Measurements from ENCODE around the gene SDK2. TPM values are rescaled to one million over a fixed set of nuclear protein-coding genes. Genes with fewer than 3 reads are reported as not detected.

The SDK2 gene
- total RNA-seq, 1 experiment from 2014 or later, result not detected

GRCh38 chr17:73508057-73508930 is 136.0 kb downstream of the SDK2 start:
- Histone ChIP-seq H4K20me1 (ENCODE audit: insufficient read depth, low read depth, low read length) (no peaks in the 10 kb centered on the region), H3K4me2 (ENCODE audit: low read depth, low read length, poor library complexity, severe bottlenecking) (no peak overlapping the region), H3K9me2 (replicated peaks; ENCODE audit: insufficient read depth, low read length) (no peaks in the 10 kb centered on the region), H3K9me3 (ENCODE audit: low read length) (no peaks in the 10 kb centered on the region), H3K79me2 (ENCODE audit: low read length) (no peaks in the 10 kb centered on the region), H3K36me3 (ENCODE audit: insufficient read depth, low read length) (no peaks in the 10 kb centered on the region), H3K27ac (ENCODE audit: low read length) (no peak overlapping the region), H3K9ac (ENCODE audit: low read length) (no peak overlapping the region), H3K4me3 (ENCODE audit: low read length) (no peak overlapping the region), H3K27me3 (ENCODE audit: low read length) (no peaks in the 10 kb centered on the region), H2AFZ (ENCODE audit: low read length) (no peak overlapping the region), H3K4me1 (ENCODE audit: low read length) (no peaks in the 10 kb centered on the region)
- no peak for DNase-seq

GRCh38 chr17:73506470-73507435 is 137.5 kb downstream of the SDK2 start:
- Histone ChIP-seq H3K4me1 (ENCODE audit: low read length) (no peaks in the 10 kb centered on the region), H3K27me3 (ENCODE audit: low read length) (no peaks in the 10 kb centered on the region), H3K27ac (ENCODE audit: low read length) (no peak overlapping the region)

GRCh38 chr17:73503560-73503959 is 140.7 kb downstream of the SDK2 start:
- Histone ChIP-seq H3K9me2 (replicated peaks; ENCODE audit: insufficient read depth, low read length) (no peaks in the 10 kb centered on the region), H4K20me1 (ENCODE audit: insufficient read depth, low read depth, low read length) (no peaks in the 10 kb centered on the region; the same call in 1 of the 2 replicates), H3K4me2 (ENCODE audit: low read depth, low read length, poor library complexity, severe bottlenecking) (no peak overlapping the region), H3K4me3 (ENCODE audit: low read length) (no peak overlapping the region), H3K9ac (ENCODE audit: low read length) (no peak overlapping the region), H3K9me3 (ENCODE audit: low read length) (no peaks in the 10 kb centered on the region), H3K79me2 (ENCODE audit: low read length) (no peaks in the 10 kb centered on the region), H3K36me3 (ENCODE audit: insufficient read depth, low read length) (no peaks in the 10 kb centered on the region), H3K27me3 (ENCODE audit: low read length) (no peaks in the 10 kb centered on the region), H2AFZ (ENCODE audit: low read length) (no peak overlapping the region), H3K27ac (ENCODE audit: low read length) (no peak overlapping the region), H3K4me1 (ENCODE audit: low read length) (no peaks in the 10 kb centered on the region)
- DNase-seq, result no peak

More at GRCh38 chr17:73506470-73507435, 137.5 kb downstream of the SDK2 start:
- Histone ChIP-seq H3K4me3 (ENCODE audit: low read length) (no peak overlapping the region), H3K9ac (ENCODE audit: low read length) (no peak overlapping the region), H3K79me2 (ENCODE audit: low read length) (no peaks in the 10 kb centered on the region), H3K9me3 (ENCODE audit: low read length) (no peaks in the 10 kb centered on the region), H3K9me2 (replicated peaks; ENCODE audit: insufficient read depth, low read length) (no peaks in the 10 kb centered on the region), H3K4me2 (ENCODE audit: low read depth, low read length, poor library complexity, severe bottlenecking) (no peak overlapping the region), H3K36me3 (ENCODE audit: insufficient read depth, low read length) (no peaks in the 10 kb centered on the region), H4K20me1 (ENCODE audit: insufficient read depth, low read depth, low read length) (no peaks in the 10 kb centered on the region; the same call in 1 of the 2 replicates), H2AFZ (ENCODE audit: low read length) (no peak overlapping the region)
- DNase-seq, result no peak

- Histone ChIP-seq H2AFZ (ENCODE audit: low read length) (no peak overlapping the region), H3K4me3 (ENCODE audit: low read length) (no peak overlapping the region), H3K4me2 (ENCODE audit: low read depth, low read length, poor library complexity, severe bottlenecking) (no peak overlapping the region), H3K36me3 (ENCODE audit: insufficient read depth, low read length) (no peaks in the 10 kb centered on the region), H3K9me3 (ENCODE audit: low read length) (no peaks in the 10 kb centered on the region), H3K9ac (ENCODE audit: low read length) (no peak overlapping the region), H3K27ac (ENCODE audit: low read length) (no peak overlapping the region), H4K20me1 (ENCODE audit: insufficient read depth, low read depth, low read length) (no peaks in the 10 kb centered on the region; the same call in 1 of the 2 replicates), H3K4me1 (ENCODE audit: low read length) (no peaks in the 10 kb centered on the region), H3K27me3 (ENCODE audit: low read length) (no peaks in the 10 kb centered on the region), H3K9me2 (replicated peaks; ENCODE audit: insufficient read depth, low read length) (no peaks in the 10 kb centered on the region), H3K79me2 (ENCODE audit: low read length) (no peaks in the 10 kb centered on the region)
- DNase-seq, result no peak
These were observed 143.7 kb downstream of the SDK2 start for GRCh38 chr17:73500414-73500999.

GRCh38 chr17:73498886-73499554 is 145.2 kb downstream of the SDK2 start:
- no peaks in the 10 kb centered on the region for H3K9me2 ChIP-seq (replicated peaks; ENCODE audit: insufficient read depth, low read length)
- no peak for DNase-seq
- no peak overlapping the region for H3K4me3 ChIP-seq (ENCODE audit: low read length)
- no peaks in the 10 kb centered on the region for H3K4me1 ChIP-seq (ENCODE audit: low read length)
- H3K79me2 ChIP-seq (ENCODE audit: low read length), result no peaks in the 10 kb centered on the region
- no peak overlapping the region for H3K4me2 ChIP-seq (ENCODE audit: low read depth, low read length, poor library complexity, severe bottlenecking)
- H2AFZ ChIP-seq (ENCODE audit: low read length), result no peak overlapping the region
- H3K27me3 ChIP-seq (ENCODE audit: low read length), result no peaks in the 10 kb centered on the region
- H3K27ac ChIP-seq (ENCODE audit: low read length), result no peak overlapping the region
- no peaks in the 10 kb centered on the region; the same call in 1 of the 2 replicates for H4K20me1 ChIP-seq (ENCODE audit: insufficient read depth, low read depth, low read length)
- H3K9ac ChIP-seq (ENCODE audit: low read length), result no peak overlapping the region
- no peaks in the 10 kb centered on the region for H3K36me3 ChIP-seq (ENCODE audit: insufficient read depth, low read length)
- no peaks in the 10 kb centered on the region for H3K9me3 ChIP-seq (ENCODE audit: low read length)

- Histone ChIP-seq H3K27ac (ENCODE audit: low read length) (no peak overlapping the region), H3K9me2 (replicated peaks; ENCODE audit: insufficient read depth, low read length) (no peaks in the 10 kb centered on the region), H3K4me2 (ENCODE audit: low read depth, low read length, poor library complexity, severe bottlenecking) (no peak overlapping the region), H3K79me2 (ENCODE audit: low read length) (no peaks in the 10 kb centered on the region), H3K4me3 (ENCODE audit: low read length) (no peak overlapping the region), H3K4me1 (ENCODE audit: low read length) (no peaks in the 10 kb centered on the region), H3K27me3 (ENCODE audit: low read length) (no peaks in the 10 kb centered on the region), H3K36me3 (ENCODE audit: insufficient read depth, low read length) (no peaks in the 10 kb centered on the region), H2AFZ (ENCODE audit: low read length) (no peak overlapping the region), H3K9ac (ENCODE audit: low read length) (no peak overlapping the region), H4K20me1 (ENCODE audit: insufficient read depth, low read depth, low read length) (no peaks in the 10 kb centered on the region; the same call in 1 of the 2 replicates), H3K9me3 (ENCODE audit: low read length) (no peaks in the 10 kb centered on the region)
- DNase-seq, result no peak
These were observed 146.1 kb downstream of the SDK2 start for GRCh38 chr17:73498176-73498575.

- Histone ChIP-seq H3K9me3 (ENCODE audit: low read length) (no peaks in the 10 kb centered on the region), H3K4me1 (ENCODE audit: low read length) (no peaks in the 10 kb centered on the region), H3K4me3 (ENCODE audit: low read length) (no peak overlapping the region), H3K9ac (ENCODE audit: low read length) (no peak overlapping the region), H4K20me1 (ENCODE audit: insufficient read depth, low read depth, low read length) (no peaks in the 10 kb centered on the region; the same call in 1 of the 2 replicates), H2AFZ (ENCODE audit: low read length) (no peak overlapping the region), H3K36me3 (ENCODE audit: insufficient read depth, low read length) (no peaks in the 10 kb centered on the region), H3K9me2 (replicated peaks; ENCODE audit: insufficient read depth, low read length) (no peaks in the 10 kb centered on the region), H3K4me2 (ENCODE audit: low read depth, low read length, poor library complexity, severe bottlenecking) (no peak overlapping the region), H3K27ac (ENCODE audit: low read length) (no peak overlapping the region), H3K27me3 (ENCODE audit: low read length) (no peaks in the 10 kb centered on the region), H3K79me2 (ENCODE audit: low read length) (no peaks in the 10 kb centered on the region)
- DNase-seq, result no peak
These were observed 146.5 kb downstream of the SDK2 start for GRCh38 chr17:73497721-73498120.

All from Karpas-422 (cell line).